ENCODE measurements around the gene TPRN. TPM values are rescaled to one million over a fixed set of nuclear protein-coding genes. Genes with fewer than 3 reads are reported as not detected.

TPRN gene
- total and polyA plus RNA-seq, 9 of the 15 experiments (the other 6 are each of a cell fraction or from before 2014, with no cell fraction given): 0.31 to 31.9 (median 4.4) TPM

- TF ChIP-seq ZBTB33 (CRISPR knock-in tag; IDR thresholded peaks at IDR 0.05) (peak; percentile 91), ZNF140 (CRISPR knock-in tag; IDR thresholded peaks at IDR 0.05) (no peak), TRIM28 (IDR thresholded peaks at IDR 0.05) (no peak; the same call in 1 of the 2 replicates), SIN3B (IDR thresholded peaks at IDR 0.05; ENCODE audit: low read depth) (peak; percentile 100), HLTF (IDR thresholded peaks at IDR 0.05) (peak; percentile 70; the same call in 1 of the 2 replicates), SMAD3 (CRISPR knock-in tag; conservative IDR thresholded peaks at IDR 0.05) (peak; percentile 62; the same call in 1 of the 2 replicates), CEBPG (CRISPR knock-in tag; IDR thresholded peaks at IDR 0.05) (no peak), CEBPG (tag; conservative IDR thresholded peaks at IDR 0.05 in 1 of 2, IDR thresholded peaks at IDR 0.05 in 1 of 2) (no peak), RBM17 (IDR thresholded peaks at IDR 0.05; ENCODE audit: borderline replicate concordance, low read depth, low read length) (no peak), GMEB1 (CRISPR knock-in tag; IDR thresholded peaks at IDR 0.05) (peak; percentile 85), SMARCA4 (IDR thresholded peaks at IDR 0.05) (no peak), SUPT5H (IDR thresholded peaks at IDR 0.05) (peak; percentile 82; the same call in 1 of the 2 replicates), ZNF407 (IDR thresholded peaks at IDR 0.05; ENCODE audit: low read depth) (no peak), HMG20B (CRISPR knock-in tag; IDR thresholded peaks at IDR 0.05) (no peak)
- TF ChIP-seq, protein P1, sequence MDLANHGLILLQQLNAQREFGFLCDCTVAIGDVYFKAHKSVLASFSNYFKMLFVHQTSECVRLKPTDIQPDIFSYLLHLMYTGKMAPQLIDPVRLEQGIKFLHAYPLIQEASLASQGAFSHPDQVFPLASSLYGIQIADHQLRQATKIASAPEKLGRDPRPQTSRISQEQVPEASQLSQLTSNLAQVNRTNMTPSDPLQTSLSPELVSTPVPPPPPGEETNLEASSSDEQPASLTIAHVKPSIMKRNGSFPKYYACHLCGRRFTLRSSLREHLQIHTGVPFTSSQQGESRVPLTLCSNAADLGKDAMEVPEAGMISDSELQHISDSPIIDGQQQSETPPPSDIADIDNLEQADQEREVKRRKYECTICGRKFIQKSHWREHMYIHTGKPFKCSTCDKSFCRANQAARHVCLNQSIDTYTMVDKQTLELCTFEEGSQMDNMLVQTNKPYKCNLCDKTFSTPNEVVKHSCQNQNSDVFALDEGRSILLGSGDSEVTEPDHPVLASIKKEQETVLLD (IDR thresholded peaks at IDR 0.05): peak; percentile 79
These were observed 11.8 kb downstream of the TPRN start, which contains the start of the genes ANAPC2 and SSNA1 (continued) for GRCh38 chr9:137188490-137189296.
